Activated naive CD4-positive, alpha-beta T cell treated with anti-CD3 and anti-CD28 coated beads, Interleukin-2, amount 50 U/mL, for 72 hours (primary cell): ENCODE data around the gene NTMT2. TPM values are rescaled to one million over a fixed set of nuclear protein-coding genes. Genes with fewer than 3 reads are reported as not detected.

Source experiments
- ATAC-seq, 2 donors: fragments of 150-1000 bp; cut with Tn5 transposase; 2 replicates each; pipeline ENCODE4 v1.10.0; 2021; ENCODE audit warnings: mild to moderate bottlenecking in 2 of 2, moderate library complexity in 2 of 2
- DNase-seq, 2 donors: peaks; one replicate each; pipeline ENCODE4 v3.0.0; 2021 to 2022; ENCODE audit warnings: low spot score in 2 of 2
- H3K27ac Mint-ChIP-seq, 2 donors: one replicate each; pipeline ENCODE4 v1.8.0; 2022; ENCODE audit warnings: mild to moderate bottlenecking in 2 of 2, mixed read lengths in 2 of 2
- H3K36me3 Mint-ChIP-seq, 2 donors: one replicate each; pipeline ENCODE4 v1.8.0; 2022; ENCODE audit warnings: mixed read lengths in 2 of 2
- H3K9me3 Mint-ChIP-seq, 2 donors: one replicate each; pipeline ENCODE4 v1.8.0; 2022; ENCODE audit warnings: mixed read lengths in 2 of 2
- total RNA-seq, 2 donors: library from RNA; stranded (reverse); gene quantifications; one replicate each; pipeline ENCODE4 v1.2.3, GENCODE V29; 2022

Gene NTMT2
- total RNA-seq, 2 donors from 2014 or later, result not detected

GRCh38 chr1:170217517-170218256, 71.9 kb downstream of the NTMT2 start:
- no peak for ATAC-seq
- Mint-ChIP-seq H3K9me3 (peaks cover 0 to 3% of the 10 kb centered on the region in 2 donors), H3K36me3 (no peaks in the 10 kb centered on the region), H3K27ac (no peak overlapping the region)
- no peak for DNase-seq

- Mint-ChIP-seq H3K9me3 (peaks cover 3 to 9% of the 10 kb centered on the region in 2 donors), H3K27ac (no peak overlapping the region), H3K36me3 (no peaks in the 10 kb centered on the region)
- ATAC-seq (no peak), DNase-seq (no peak)
Measured at GRCh38 chr1:170218257-170218650, 72.5 kb downstream of the NTMT2 start.

Other genes starting within 250 kb of the NTMT2 start
- 10 to 100 TPM; 13.2 to 15.8 TPM for gene KIFAP3, start 71.3 kb upstream of the NTMT2 start, total RNA-seq